B cell (primary cell): Measurements from ENCODE around the gene GABRB2.

Experiments used
- EZH2 ChIP-seq: IDR thresholded peaks from 2 replicates; pipeline ENCODE4 v1.6.1; 2012; ENCODE audit warnings: borderline replicate concordance, low read depth, mild to moderate bottlenecking, moderate library complexity, low read length; ENCODE audit not compliant: insufficient read depth, poor library complexity, severe bottlenecking
- TF ChIP-seq, protein P1 (sequence below): fragments of 200-600 bp; IDR thresholded peaks from one replicate; pipeline ENCODE4 v1.8.0; 2022; ENCODE audit warnings: antibody characterized with exemption, mild to moderate bottlenecking

DNA sequence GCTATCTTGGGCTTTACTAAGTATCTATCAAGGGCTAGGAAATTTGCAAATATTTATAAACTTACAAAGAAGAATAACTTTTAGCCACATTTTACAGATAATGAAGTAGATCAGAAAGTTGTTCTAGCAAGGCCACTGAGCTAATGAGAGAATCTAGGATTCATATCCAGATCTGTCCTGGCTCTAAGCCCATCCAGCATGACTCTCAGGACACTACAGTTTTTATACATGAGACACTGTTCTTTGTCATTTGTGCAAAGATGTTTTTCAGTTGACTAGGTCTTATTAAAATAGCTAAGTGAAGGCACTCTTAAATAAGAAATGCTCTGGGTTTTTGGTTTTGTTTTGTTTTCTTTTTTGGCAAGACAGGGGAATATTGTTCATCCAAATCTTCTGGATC, 273.1 kb downstream of the GABRB2 start:
- TF ChIP-seq, protein P1, sequence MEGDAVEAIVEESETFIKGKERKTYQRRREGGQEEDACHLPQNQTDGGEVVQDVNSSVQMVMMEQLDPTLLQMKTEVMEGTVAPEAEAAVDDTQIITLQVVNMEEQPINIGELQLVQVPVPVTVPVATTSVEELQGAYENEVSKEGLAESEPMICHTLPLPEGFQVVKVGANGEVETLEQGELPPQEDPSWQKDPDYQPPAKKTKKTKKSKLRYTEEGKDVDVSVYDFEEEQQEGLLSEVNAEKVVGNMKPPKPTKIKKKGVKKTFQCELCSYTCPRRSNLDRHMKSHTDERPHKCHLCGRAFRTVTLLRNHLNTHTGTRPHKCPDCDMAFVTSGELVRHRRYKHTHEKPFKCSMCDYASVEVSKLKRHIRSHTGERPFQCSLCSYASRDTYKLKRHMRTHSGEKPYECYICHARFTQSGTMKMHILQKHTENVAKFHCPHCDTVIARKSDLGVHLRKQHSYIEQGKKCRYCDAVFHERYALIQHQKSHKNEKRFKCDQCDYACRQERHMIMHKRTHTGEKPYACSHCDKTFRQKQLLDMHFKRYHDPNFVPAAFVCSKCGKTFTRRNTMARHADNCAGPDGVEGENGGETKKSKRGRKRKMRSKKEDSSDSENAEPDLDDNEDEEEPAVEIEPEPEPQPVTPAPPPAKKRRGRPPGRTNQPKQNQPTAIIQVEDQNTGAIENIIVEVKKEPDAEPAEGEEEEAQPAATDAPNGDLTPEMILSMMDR, result no peak
- no peak for TF ChIP-seq EZH2
